ENCODE data around the gene C1QTNF8.

Gene C1QTNF8, protein sequence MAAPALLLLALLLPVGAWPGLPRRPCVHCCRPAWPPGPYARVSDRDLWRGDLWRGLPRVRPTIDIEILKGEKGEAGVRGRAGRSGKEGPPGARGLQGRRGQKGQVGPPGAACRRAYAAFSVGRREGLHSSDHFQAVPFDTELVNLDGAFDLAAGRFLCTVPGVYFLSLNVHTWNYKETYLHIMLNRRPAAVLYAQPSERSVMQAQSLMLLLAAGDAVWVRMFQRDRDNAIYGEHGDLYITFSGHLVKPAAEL
- 0 reads per million in 4 donors for total RNA-seq

DNA sequence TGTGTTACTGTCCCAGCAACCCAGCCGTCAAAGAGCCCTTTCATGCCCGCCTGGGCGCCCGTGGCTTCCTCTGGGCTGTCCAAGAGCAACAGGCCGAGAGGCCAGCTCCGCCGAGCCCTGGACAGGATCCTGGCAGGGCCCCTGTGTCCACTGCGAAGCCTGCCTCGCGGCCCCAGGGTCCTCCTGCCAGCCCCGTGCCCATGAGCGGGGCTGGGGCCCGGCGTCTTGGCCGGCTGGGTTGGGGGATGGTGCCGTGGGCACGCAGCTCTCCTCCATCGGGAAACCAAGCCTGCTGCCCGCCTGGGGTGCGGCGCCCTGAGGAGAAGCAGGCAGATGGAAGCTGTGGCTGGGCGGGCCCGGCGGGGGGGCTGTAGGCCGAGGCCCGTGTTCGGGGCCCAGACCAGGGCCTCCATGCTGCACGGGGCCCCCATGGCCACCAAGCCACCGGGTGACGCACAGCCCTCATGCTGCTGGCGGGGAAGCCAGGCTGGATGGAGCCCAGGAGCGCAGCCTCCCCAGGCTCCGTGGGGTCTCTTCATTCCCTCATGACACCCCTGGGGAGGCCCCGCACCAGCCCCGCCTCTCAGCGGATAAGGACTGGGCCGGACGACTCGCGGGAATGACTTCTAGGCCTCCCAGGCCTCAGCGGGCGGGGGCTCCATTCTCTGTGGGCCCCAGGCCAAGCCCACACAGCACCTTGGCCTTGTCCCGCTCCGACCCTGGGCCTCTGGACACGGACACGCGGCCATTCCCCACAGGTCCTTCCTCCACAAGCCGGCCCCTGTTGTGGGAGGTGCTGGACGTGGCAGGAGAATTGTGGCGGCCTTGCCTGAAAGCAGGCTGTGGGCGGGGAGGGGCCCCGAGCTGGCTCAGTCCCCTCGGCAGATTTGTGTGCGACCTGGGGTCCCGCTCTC, at the start of gene C1QTNF8:
TSS of gene C1QTNF8 (minus strand) at position 76 of the 914 bp plus-strand sequence. CDS start 1,322 bp downstream, outside the sequence.
- DNase-seq, result no peak

DNA sequence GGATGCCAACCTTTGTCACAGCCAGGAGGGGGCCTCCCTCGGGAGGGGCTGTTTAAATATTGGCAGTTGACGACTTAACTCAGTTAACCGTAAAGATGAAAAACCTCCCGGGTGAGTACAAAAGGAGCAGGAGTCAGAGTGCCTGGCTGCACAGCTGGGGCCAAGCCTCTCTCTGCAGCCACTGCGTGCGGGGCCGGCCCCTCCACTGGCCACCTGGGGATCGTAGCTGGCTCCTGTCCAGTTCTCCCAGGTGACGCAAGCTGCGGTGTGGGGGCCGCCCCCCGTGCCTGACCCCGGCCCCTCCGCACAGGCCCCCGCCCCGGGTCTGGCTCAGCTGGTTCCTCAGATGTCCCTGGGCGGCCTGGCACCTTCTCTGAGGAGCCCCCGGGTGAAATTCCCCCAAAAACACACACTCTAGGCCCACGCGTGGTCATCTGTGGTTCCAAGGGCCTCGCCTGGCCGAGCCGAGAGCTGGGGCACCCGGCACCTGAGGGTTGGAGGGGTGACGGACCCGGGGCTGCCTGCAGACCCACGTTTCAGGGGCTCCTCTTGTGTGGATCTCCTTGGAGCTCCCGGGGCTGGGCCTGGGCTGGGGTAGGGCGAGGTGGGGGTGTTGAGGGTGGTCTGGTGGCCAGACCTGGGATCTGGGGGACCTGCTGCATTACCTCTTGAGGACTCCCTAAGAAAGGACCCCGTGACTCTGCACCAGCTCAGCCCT, 49.5 kb upstream of the C1QTNF8 start:
- DNase-seq, result no peak

DNA sequence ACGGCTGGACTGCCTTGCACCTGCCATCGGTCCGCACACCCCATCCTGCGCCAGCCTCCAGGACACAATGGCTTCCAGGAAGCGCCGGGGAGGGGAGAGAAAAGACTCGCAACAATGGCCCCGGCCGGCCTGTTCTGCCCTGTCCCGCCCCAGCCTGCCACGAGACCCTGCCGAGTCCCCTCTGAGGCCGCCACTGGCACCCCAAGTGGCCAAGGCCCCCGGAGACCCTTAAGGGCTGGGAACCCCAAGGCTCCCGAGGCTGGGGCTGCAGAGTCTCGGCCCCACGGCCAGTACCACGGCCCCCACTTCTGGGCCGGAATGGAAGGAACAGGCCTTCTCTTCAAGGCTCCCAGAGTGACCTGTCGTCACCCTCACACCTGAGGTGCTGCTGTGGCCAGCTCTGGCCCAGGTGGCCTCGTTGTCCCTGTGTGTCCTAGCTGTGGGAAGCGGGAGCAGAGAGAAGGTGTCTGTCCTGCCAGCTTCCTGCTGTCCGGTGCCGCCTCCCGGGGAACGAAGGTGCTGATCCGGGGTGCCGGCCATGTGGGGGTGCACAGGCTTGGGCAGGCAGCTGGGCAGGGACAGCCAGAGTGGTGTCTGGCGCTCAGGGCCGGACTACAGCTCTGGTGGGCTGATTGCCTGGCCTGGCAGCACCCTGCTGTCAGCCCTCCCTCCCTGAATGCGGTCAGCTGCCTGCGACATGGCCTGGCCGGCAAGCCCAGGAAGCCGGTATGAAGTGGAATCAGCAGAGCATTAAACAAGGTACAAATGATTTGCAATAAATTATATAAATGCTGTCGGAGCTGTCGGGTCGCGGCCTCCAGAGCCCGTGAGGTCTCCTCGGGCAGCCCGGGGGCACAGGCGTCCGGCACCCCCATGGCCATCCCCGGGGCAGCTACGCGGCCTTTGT, 48.7 kb upstream of the C1QTNF8 start:
- DNase-seq, result no peak

- no peak for DNase-seq
Measured at GRCh38 chr16:1143761-1144450, 47.9 kb upstream of the C1QTNF8 start.

GRCh38 chr16:1142911-1143310, 46.9 kb upstream of the C1QTNF8 start:
- DNase-seq, result no peak

GRCh38 chr16:1141716-1142115, 45.7 kb upstream of the C1QTNF8 start:
- DNase-seq, result no peak

DNA sequence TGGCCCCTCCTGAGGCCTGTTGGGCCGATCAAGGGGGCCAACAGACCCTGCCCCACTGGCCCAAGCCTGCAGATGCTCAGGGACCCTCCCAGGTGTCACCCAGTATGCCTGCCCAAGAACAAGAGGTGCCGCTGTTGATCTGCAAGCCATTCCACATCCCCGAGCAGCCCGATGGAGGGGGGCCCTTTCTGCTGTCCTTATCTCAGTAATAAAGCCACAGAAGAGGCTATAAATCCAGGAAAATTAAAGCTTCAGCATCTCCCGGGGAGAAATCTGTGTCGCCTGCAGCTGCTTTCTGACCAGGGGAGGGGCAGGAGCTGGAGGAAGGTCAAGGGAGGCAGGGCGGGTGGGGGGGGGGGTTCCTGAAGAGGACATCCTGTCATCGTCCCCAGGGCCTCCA, 45.1 kb upstream of the C1QTNF8 start:
- no peak for DNase-seq

- DNase-seq, result no peak
Measured at GRCh38 chr16:1140582-1141162, 44.6 kb upstream of the C1QTNF8 start.

DNA sequence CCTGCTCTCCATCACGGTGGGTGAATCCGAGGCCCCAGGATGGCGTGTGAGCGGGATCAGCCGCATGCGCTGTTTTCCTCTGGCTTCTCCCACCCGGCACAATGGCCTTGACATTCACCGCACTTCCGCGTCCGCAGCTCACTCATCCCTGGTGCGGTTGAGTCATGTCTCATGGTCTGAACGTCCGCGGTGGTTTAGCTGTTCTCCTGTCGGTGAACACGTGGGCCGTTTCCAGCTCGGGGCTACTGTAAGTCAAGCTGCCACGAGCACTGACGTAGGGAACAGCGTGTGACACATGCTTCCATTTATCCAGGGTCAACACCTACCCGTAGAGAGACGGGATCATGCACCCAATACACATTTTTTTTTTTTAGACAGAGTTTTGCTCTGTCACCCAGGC, 41.6 kb upstream of the C1QTNF8 start:
- no peak for DNase-seq

DNA sequence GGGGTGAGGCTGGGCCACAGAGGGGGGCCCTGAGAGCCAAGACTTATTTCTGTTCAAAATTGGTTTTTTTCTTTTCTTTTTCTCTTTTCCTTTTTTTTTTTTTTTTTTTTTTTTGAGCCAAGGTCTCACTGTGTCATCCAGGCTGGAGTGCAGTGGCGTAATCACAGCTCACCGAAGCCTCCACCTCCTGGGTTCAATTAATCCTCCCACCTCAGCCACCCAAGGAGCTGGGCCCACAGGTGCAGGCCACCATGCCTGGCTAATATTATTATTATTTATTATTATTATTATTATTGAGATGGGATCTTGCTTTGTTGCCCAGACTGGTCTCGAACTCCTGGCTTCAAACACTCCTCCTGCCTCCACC, 39.4 kb upstream of the C1QTNF8 start:
- DNase-seq, result no peak

- DNase-seq, result no peak
Measured at GRCh38 chr16:1134776-1135458, 38.9 kb upstream of the C1QTNF8 start.

- no peak for DNase-seq
Measured at GRCh38 chr16:1133810-1134520, 37.9 kb upstream of the C1QTNF8 start.

GRCh38 chr16:1133271-1133670, 37.2 kb upstream of the C1QTNF8 start:
- DNase-seq, result no peak

- no peak for DNase-seq
Measured at GRCh38 chr16:1132431-1132830, 36.4 kb upstream of the C1QTNF8 start.

- no peak for DNase-seq
Measured at GRCh38 chr16:1131378-1131994, 35.4 kb upstream of the C1QTNF8 start.

- no peak for DNase-seq
Measured at GRCh38 chr16:1130382-1130781, 34.3 kb upstream of the C1QTNF8 start.

- no peak for DNase-seq
Measured at GRCh38 chr16:1129106-1129960, 33.3 kb upstream of the C1QTNF8 start.

GRCh38 chr16:1127971-1128715, 32.1 kb upstream of the C1QTNF8 start:
- no peak for DNase-seq
